SK-N-SH (cell line): ENCODE data around the gene KLHL22. TPM values are rescaled to one million over a fixed set of nuclear protein-coding genes. Genes with fewer than 3 reads are reported as not detected.
"Not testable (repeated sequence)": the region's sequence is repeated elsewhere in the genome, so short reads cannot be mapped to it uniquely, and the experiment has no call there.

Experiments
- CTCF ChIA-PET: fragments of 300-600, 350-600 bp; formaldehyde crosslinking; extraction: SDS; loops from one replicate; lab custom pipeline; 2021; lab: Yijun Ruan, JAX
- POLR2A ChIA-PET: fragments of 350-600 bp; sonication (Branson Sonifier 250); formaldehyde crosslinking; extraction: SDS; loops from one replicate; lab custom pipeline; 2020; ENCODE audit warnings: antibody characterized with exemption, inconsistent platforms; lab: Yijun Ruan, JAX
- DNase-seq: peaks from one replicate; pipeline ENCODE4 v3.0.0; 2012
- H2AFZ ChIP-seq: fragments of 200-600 bp; sonication (generic); 2 replicates; pipeline ENCODE4 v1.8.1; 2016; ENCODE audit warnings: antibody characterized with exemption, mild to moderate bottlenecking, low read depth
- H3F3A ChIP-seq: fragments of 200-600 bp; sonication (generic); replicated peaks from 2 replicates; pipeline ENCODE3; 2016; ENCODE audit warnings: antibody characterized with exemption, mild to moderate bottlenecking; ENCODE audit not compliant: insufficient read depth
- H3K27ac ChIP-seq, 2 experiments: fragments of 200-500 bp in 1 of 2; fragments of 200-600 bp in 1 of 2; sonication (Bioruptor generic) in 1 of 2; sonication (generic), shearing (Covaris generic) in 1 of 2; 2 replicates each; pipeline versions ENCODE4 v1.5.1 to v1.6.1; 2014 to 2016; ENCODE audit warnings: low read depth in 2 of 2, inconsistent platforms in 1 of 2, low read length in 1 of 2, mild to moderate bottlenecking in 1 of 2, mixed read lengths in 1 of 2
- H3K27me3 ChIP-seq: fragments of 200-600 bp; sonication (generic), shearing (Covaris generic); 2 replicates; pipeline ENCODE4 v1.6.1; 2016; ENCODE audit warnings: mixed run types; ENCODE audit not compliant: insufficient read depth
- H3K36me3 ChIP-seq, 2 experiments: fragments of 200-500 bp in 1 of 2; fragments of 200-600 bp in 1 of 2; sonication (Bioruptor generic) in 1 of 2; sonication (generic) in 1 of 2; replicated peaks in 1 of 2; 2 replicates each; pipeline versions ENCODE3 to v1.5.1; 2014 to 2016; ENCODE audit warnings: low read length in 1 of 2, mild to moderate bottlenecking in 1 of 2; ENCODE audit not compliant: insufficient read depth in 2 of 2, control insufficient read depth in 1 of 2
- H3K4me1 ChIP-seq, 2 experiments: fragments of 200-500 bp in 1 of 2; fragments of 200-600 bp in 1 of 2; sonication (Bioruptor generic) in 1 of 2; sonication (generic), shearing (Covaris generic) in 1 of 2; 2 replicates each; pipeline versions ENCODE4 v1.5.1 to v1.6.1; 2014 to 2016; ENCODE audit warnings: low read depth in 1 of 2, low read length in 1 of 2, mixed run types in 1 of 2; ENCODE audit not compliant: insufficient read depth in 2 of 2, control insufficient read depth in 1 of 2
- H3K4me2 ChIP-seq: fragments of 200-600 bp; sonication (generic), shearing (Covaris generic); 2 replicates; pipeline ENCODE4 v1.6.1; 2017; ENCODE audit warnings: mixed run types
- H3K4me3 ChIP-seq, 2 experiments: fragments of 200-500 bp in 1 of 2; fragments of 200-600 bp in 1 of 2; sonication (Bioruptor generic) in 1 of 2; sonication (generic), shearing (Covaris generic) in 1 of 2; 2 replicates each; pipeline versions ENCODE4 v1.5.1 to v1.8.1; 2014 to 2016; ENCODE audit warnings: low read depth in 2 of 2, inconsistent platforms in 1 of 2, low read length in 1 of 2, mild to moderate bottlenecking in 1 of 2, mixed read lengths in 1 of 2, moderate library complexity in 1 of 2
- H3K79me2 ChIP-seq: fragments of 200-600 bp; sonication (generic); 2 replicates; pipeline ENCODE4 v1.8.1; 2017; ENCODE audit warnings: mild to moderate bottlenecking; ENCODE audit not compliant: insufficient read depth
- H3K9ac ChIP-seq: fragments of 200-600 bp; sonication (generic); 2 replicates; pipeline ENCODE4 v1.6.1; 2017; ENCODE audit warnings: mixed run types
- H3K9me2 ChIP-seq: fragments of 200-600 bp; sonication (generic); 2 replicates; pipeline ENCODE4 v1.6.1; 2017; ENCODE audit warnings: mixed run types
- H3K9me3 ChIP-seq: fragments of 200-600 bp; sonication (generic); 2 replicates; pipeline ENCODE4 v1.6.1; 2017; ENCODE audit warnings: mixed run types, mild to moderate bottlenecking, moderate library complexity
- H4K20me1 ChIP-seq: fragments of 200-600 bp; sonication (generic); 2 replicates; pipeline ENCODE4 v1.6.1; 2017; ENCODE audit warnings: mild to moderate bottlenecking, mixed run types; ENCODE audit not compliant: insufficient read depth
- ELF1 ChIP-seq: IDR thresholded peaks from 2 replicates; pipeline ENCODE4 v1.4.0; 2012
- FOXJ3 ChIP-seq: sonication (generic); formaldehyde crosslinking; IDR thresholded peaks from 2 replicates; pipeline ENCODE4 v1.5.1; 2020; ENCODE audit warnings: mild to moderate bottlenecking, missing genetic modification reagents
- FOXM1 ChIP-seq: IDR thresholded peaks from 2 replicates; pipeline ENCODE4 v1.4.0; 2012; ENCODE audit warnings: low read depth, mild to moderate bottlenecking
- GABPA ChIP-seq: IDR thresholded peaks from 2 replicates; pipeline ENCODE4 v1.4.0; 2012; ENCODE audit warnings: low read depth, mild to moderate bottlenecking
- GATA2 ChIP-seq: sonication (generic); formaldehyde crosslinking; IDR thresholded peaks from 2 replicates; pipeline ENCODE4 v1.5.0; 2020; ENCODE audit warnings: mild to moderate bottlenecking, missing genetic modification reagents
- JUND ChIP-seq: IDR thresholded peaks from 2 replicates; pipeline ENCODE4 v1.4.0; 2012
- MEF2A ChIP-seq: IDR thresholded peaks from 2 replicates; pipeline ENCODE4 v1.4.0; 2012; ENCODE audit warnings: low read depth, borderline replicate concordance
- MXI1 ChIP-seq: IDR thresholded peaks from 2 replicates; pipeline ENCODE4 v1.6.1; 2012; ENCODE audit warnings: mild to moderate bottlenecking, low read depth, low read length, improper control_type of control experiment
- NFIC ChIP-seq: IDR thresholded peaks from 2 replicates; pipeline ENCODE4 v1.4.0; 2012; ENCODE audit warnings: borderline replicate concordance
- NRF1 ChIP-seq: IDR thresholded peaks from 2 replicates; pipeline ENCODE4 v1.6.1; 2012; ENCODE audit warnings: low read depth, mild to moderate bottlenecking, low read length
- POLR2AphosphoS5 ChIP-seq: IDR thresholded peaks from 2 replicates; pipeline ENCODE4 v1.6.1; 2012; ENCODE audit warnings: low read depth, low read length
- RAD21 ChIP-seq: IDR thresholded peaks from 2 replicates; pipeline ENCODE4 v1.6.1; 2012; ENCODE audit warnings: mild to moderate bottlenecking, low read length
- RXRA ChIP-seq: IDR thresholded peaks from 2 replicates; pipeline ENCODE4 v1.4.0; 2012; ENCODE audit warnings: low read depth, mild to moderate bottlenecking, borderline replicate concordance
- SIN3A ChIP-seq: IDR thresholded peaks from 2 replicates; pipeline ENCODE4 v1.6.1; 2012; ENCODE audit warnings: low read depth, mild to moderate bottlenecking, low read length, moderate library complexity, borderline replicate concordance
- SMC3 ChIP-seq: IDR thresholded peaks from 2 replicates; pipeline ENCODE4 v1.6.1; 2012; ENCODE audit warnings: low read depth, low read length, improper control_type of control experiment
- TCF12 ChIP-seq: IDR thresholded peaks from 2 replicates; pipeline ENCODE4 v1.4.0; 2012
- YY1 ChIP-seq: IDR thresholded peaks from 2 replicates; pipeline ENCODE4 v1.4.0; 2012; ENCODE audit warnings: low read depth, mild to moderate bottlenecking
- ZBTB33 ChIP-seq: IDR thresholded peaks from 2 replicates; pipeline ENCODE4 v1.4.0; 2012; ENCODE audit warnings: low read depth, borderline replicate concordance
- WGBS: methylation state at CpG from one replicate; pipeline ENCODE4 v1.1.6; 2017; ENCODE audit warnings: low lambda C conversion rate; 5-methylcytosine and 5-hydroxymethylcytosine counted together
- polyA plus RNA-seq, 3 experiments: library from polyadenylated mRNA; depleted of rRNA; stranded (reverse); fragments of >200 nt; gene quantifications; 2 replicates each; pipeline ENCODE4 v1.2.3, GENCODE V29; 2012
- TF ChIP-seq, protein P1 (sequence below): fragments of 150-350 bp; IDR thresholded peaks from 2 replicates; pipeline ENCODE4 v1.6.1; 2016; ENCODE audit warnings: mild to moderate bottlenecking, low read depth, low read length
- TF ChIP-seq, protein P2 (sequence below): IDR thresholded peaks from 2 replicates; pipeline ENCODE4 v1.4.0; 2012; ENCODE audit warnings: low read depth
- TF ChIP-seq, protein P3 (sequence below): IDR thresholded peaks from 2 replicates; pipeline ENCODE4; 2012

The KLHL22 gene
- polyA plus RNA-seq, 1 of the 3 experiments (the other 2 are of a cell fraction), result 26.5 TPM

- H3K27me3 ChIP-seq, H3K9ac ChIP-seq, H3F3A ChIP-seq, H3K9me2 ChIP-seq, H3K4me1 ChIP-seq, H3K27ac ChIP-seq, H3K79me2 ChIP-seq, POLR2A ChIA-PET, H3K4me3 ChIP-seq, H3K9me3 ChIP-seq, H4K20me1 ChIP-seq, DNase-seq, H3K4me2 ChIP-seq, H2AFZ ChIP-seq: not testable (repeated sequence)
- CTCF ChIA-PET, result interaction anchor here (0.6 to 3.2 kb wide), 3 partner anchors 9 to 86 kb away, joined by 3 to 18 read pairs (median 14); partner anchors contain the start of gene KLHL22
- WGBS, result 92% methylated on average over 3 of the region's 3 CpGs
- H3K36me3 ChIP-seq, result peaks cover 0 to 24% of the 10 kb centered on the region in 2 experiments
These were observed 86.2 kb downstream of the KLHL22 start for GRCh38 chr22:20409385-20409784.

GRCh38 chr22:20408891-20409290, 86.7 kb downstream of the KLHL22 start:
- 96% methylated on average over 4 of the region's 4 CpGs for WGBS
- Histone ChIP-seq H4K20me1 (no peaks in the 10 kb centered on the region), H3K9ac (no peak overlapping the region), H2AFZ (no peak overlapping the region), H3K9me3 (no peaks in the 10 kb centered on the region), H3K79me2 (no peaks in the 10 kb centered on the region), H3K4me1 (no peaks in the 10 kb centered on the region), H3K27ac (no peak overlapping the region), H3K4me3 (no peak overlapping the region), H3K9me2 (no peaks in the 10 kb centered on the region), H3F3A (no peaks in the 10 kb centered on the region), H3K27me3 (no peaks in the 10 kb centered on the region), H3K36me3 (peaks cover 0 to 24% of the 10 kb centered on the region in 2 experiments), H3K4me2 (no peak overlapping the region)
- CTCF ChIA-PET, result interaction anchor here (3.1 to 3.2 kb wide), 2 partner anchors 9 to 47 kb away, joined by 14 to 18 read pairs; no protein-coding TSS in a partner anchor
- POLR2A ChIA-PET, result no interaction called here
- TF ChIP-seq RAD21, result no peak
- DNase-seq, result no peak

DNA sequence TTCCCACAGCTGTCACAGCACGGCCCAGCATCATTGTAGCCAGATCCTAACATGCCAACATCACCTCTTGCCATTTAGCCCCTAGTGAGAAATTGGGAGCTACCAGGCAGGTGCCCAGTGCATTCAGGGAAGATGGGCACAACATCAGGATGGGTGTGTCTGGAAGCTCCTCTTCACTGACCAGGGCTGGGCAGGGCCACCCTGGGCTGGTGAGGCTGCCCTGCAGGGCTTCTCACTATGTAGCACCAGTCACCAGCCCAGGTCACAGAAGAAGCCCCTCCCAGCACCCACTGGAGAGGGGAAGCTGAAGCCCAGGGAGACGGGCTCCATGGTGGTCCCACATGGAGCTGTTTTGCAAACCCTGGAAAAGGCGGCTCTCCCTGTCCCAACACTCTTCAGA, 87.8 kb downstream of the KLHL22 start:
- no peak for TF ChIP-seq SIN3A
- no peak for TF ChIP-seq SMC3
- TF ChIP-seq NFIC, result no peak
- TF ChIP-seq ELF1, result no peak
- no peak for TF ChIP-seq FOXM1
- no peak for TF ChIP-seq JUND
- TF ChIP-seq, protein P1, sequence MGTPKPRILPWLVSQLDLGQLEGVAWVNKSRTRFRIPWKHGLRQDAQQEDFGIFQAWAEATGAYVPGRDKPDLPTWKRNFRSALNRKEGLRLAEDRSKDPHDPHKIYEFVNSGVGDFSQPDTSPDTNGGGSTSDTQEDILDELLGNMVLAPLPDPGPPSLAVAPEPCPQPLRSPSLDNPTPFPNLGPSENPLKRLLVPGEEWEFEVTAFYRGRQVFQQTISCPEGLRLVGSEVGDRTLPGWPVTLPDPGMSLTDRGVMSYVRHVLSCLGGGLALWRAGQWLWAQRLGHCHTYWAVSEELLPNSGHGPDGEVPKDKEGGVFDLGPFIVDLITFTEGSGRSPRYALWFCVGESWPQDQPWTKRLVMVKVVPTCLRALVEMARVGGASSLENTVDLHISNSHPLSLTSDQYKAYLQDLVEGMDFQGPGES, result no peak
- TF ChIP-seq, protein P2, sequence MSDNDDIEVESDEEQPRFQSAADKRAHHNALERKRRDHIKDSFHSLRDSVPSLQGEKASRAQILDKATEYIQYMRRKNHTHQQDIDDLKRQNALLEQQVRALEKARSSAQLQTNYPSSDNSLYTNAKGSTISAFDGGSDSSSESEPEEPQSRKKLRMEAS, result no peak
- TF ChIP-seq GATA2, result no peak
- TF ChIP-seq ZBTB33, result no peak
- TF ChIP-seq, protein P3, sequence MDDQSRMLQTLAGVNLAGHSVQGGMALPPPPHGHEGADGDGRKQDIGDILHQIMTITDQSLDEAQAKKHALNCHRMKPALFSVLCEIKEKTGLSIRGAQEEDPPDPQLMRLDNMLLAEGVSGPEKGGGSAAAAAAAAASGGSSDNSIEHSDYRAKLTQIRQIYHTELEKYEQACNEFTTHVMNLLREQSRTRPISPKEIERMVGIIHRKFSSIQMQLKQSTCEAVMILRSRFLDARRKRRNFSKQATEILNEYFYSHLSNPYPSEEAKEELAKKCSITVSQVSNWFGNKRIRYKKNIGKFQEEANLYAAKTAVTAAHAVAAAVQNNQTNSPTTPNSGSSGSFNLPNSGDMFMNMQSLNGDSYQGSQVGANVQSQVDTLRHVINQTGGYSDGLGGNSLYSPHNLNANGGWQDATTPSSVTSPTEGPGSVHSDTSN, result no peak
- TF ChIP-seq RXRA, result no peak
- TF ChIP-seq GABPA, result no peak
- TF ChIP-seq YY1, result no peak
- TF ChIP-seq MEF2A, result no peak
- TF ChIP-seq NRF1, result no peak
- TF ChIP-seq FOXJ3 (CRISPR knock-in tag), result no peak
- no peak for TF ChIP-seq POLR2AphosphoS5
- TF ChIP-seq MXI1, result no peak
- TF ChIP-seq TCF12, result no peak
- Histone ChIP-seq H3K79me2 (no peaks in the 10 kb centered on the region), H3K9me3 (no peaks in the 10 kb centered on the region), H3K4me2 (no peak overlapping the region), H3K27me3 (no peaks in the 10 kb centered on the region), H4K20me1 (no peaks in the 10 kb centered on the region), H3K36me3 (peaks cover 0 to 29% of the 10 kb centered on the region in 2 experiments), H3F3A (no peaks in the 10 kb centered on the region), H3K27ac (no peak overlapping the region), H3K9me2 (no peaks in the 10 kb centered on the region), H2AFZ (no peak overlapping the region), H3K9ac (no peak overlapping the region), H3K4me3 (no peak overlapping the region), H3K4me1 (no peaks in the 10 kb centered on the region)
- 90% methylated on average over 2 of the region's 3 CpGs for WGBS
- no peak for DNase-seq
- POLR2A ChIA-PET, result no interaction called here
- CTCF ChIA-PET, result interaction anchor here (1.3 to 3.2 kb wide), 3 partner anchors 10 to 49 kb away, joined by 5 to 18 read pairs (median 14); no protein-coding TSS in a partner anchor
